ENCODE data around the gene CNNM4. TPM values are rescaled to one million over a fixed set of nuclear protein-coding genes. Genes with fewer than 3 reads are reported as not detected.

CNNM4 gene
- total RNA-seq, 1 donor from 2014 or later = 15.5 TPM

GRCh38 chr2:96757477-96757860 lies 3.2 kb upstream of the CNNM4 start:
- Histone ChIP-seq H3K27me3 (no peaks in the 10 kb centered on the region), H3K79me2 (ENCODE audit: low read depth) (peaks cover 15% of the 10 kb centered on the region), H2AFZ (replicated peaks) (no peak overlapping the region), H3K36me3 (no peaks in the 10 kb centered on the region), H3K4me2 (no peak overlapping the region), H3K4me3 (no peak overlapping the region), H3F3A (ENCODE audit: low read depth) (peaks cover 30% of the 10 kb centered on the region), H3K4me1 (peaks cover 21% of the 10 kb centered on the region), H3K9ac (no peak overlapping the region), H3K27ac (no peak overlapping the region), H4K20me1 (ENCODE audit: low read depth) (no peaks in the 10 kb centered on the region), H3K9me3 (ENCODE audit: low read depth) (no peaks in the 10 kb centered on the region)
- DNase-seq (ENCODE audit: low spot score) = no peak
- no peaks in the 10 kb centered on the region for H3K36me3 Mint-ChIP-seq
- no peak overlapping the region for H3K27ac Mint-ChIP-seq
- H3K9me3 Mint-ChIP-seq = no peaks in the 10 kb centered on the region
- no peak overlapping the region for H3K4me3 Mint-ChIP-seq
- H3K27me3 Mint-ChIP-seq (ENCODE audit: insufficient read depth, low read depth) = peaks cover 2% of the 10 kb centered on the region
- TF ChIP-seq EZH2 (IDR thresholded peaks at IDR 0.05) = no peak
- H3K4me1 Mint-ChIP-seq = peaks cover 29% of the 10 kb centered on the region

DNA sequence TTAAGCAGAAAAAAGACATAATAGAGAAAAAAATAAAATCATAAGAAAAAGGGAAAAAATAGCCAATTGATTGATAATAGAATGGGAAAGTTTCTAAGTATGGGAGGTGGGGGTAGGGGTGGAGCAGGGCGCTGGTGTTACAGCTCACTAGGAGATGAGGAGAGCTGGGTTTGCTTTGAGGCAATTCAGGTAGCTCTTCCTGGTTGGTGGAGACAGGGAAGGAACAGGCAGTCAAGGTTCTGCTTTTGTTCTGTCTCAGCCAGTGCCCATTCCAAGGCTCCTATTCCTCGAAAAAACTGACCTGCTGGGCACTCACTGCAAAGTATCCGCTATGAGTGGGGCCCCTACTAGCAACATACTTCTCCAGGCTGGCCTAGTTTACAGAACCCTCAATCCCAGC lies 1.7 kb upstream of the CNNM4 start:
- no peak for TF ChIP-seq EZH2 (IDR thresholded peaks at IDR 0.05)
- TF ChIP-seq EZH2phosphoT487 (IDR thresholded peaks at IDR 0.05) = no peak
- TF ChIP-seq, protein P1, sequence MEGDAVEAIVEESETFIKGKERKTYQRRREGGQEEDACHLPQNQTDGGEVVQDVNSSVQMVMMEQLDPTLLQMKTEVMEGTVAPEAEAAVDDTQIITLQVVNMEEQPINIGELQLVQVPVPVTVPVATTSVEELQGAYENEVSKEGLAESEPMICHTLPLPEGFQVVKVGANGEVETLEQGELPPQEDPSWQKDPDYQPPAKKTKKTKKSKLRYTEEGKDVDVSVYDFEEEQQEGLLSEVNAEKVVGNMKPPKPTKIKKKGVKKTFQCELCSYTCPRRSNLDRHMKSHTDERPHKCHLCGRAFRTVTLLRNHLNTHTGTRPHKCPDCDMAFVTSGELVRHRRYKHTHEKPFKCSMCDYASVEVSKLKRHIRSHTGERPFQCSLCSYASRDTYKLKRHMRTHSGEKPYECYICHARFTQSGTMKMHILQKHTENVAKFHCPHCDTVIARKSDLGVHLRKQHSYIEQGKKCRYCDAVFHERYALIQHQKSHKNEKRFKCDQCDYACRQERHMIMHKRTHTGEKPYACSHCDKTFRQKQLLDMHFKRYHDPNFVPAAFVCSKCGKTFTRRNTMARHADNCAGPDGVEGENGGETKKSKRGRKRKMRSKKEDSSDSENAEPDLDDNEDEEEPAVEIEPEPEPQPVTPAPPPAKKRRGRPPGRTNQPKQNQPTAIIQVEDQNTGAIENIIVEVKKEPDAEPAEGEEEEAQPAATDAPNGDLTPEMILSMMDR (IDR thresholded peaks at IDR 0.05) = no peak
- H2AFZ ChIP-seq (replicated peaks) = peak overlapping the region; percentile 9
- H3K79me2 ChIP-seq (ENCODE audit: low read depth) = peaks cover 24% of the 10 kb centered on the region
- no peaks in the 10 kb centered on the region for H3K36me3 ChIP-seq
- no peaks in the 10 kb centered on the region for H3K27me3 ChIP-seq
- peaks cover 44% of the 10 kb centered on the region for H3F3A ChIP-seq (ENCODE audit: low read depth)
- no peaks in the 10 kb centered on the region for H3K9me3 ChIP-seq (ENCODE audit: low read depth)
- Mint-ChIP-seq H3K27me3 (ENCODE audit: insufficient read depth, low read depth) (peaks cover 6% of the 10 kb centered on the region), H3K9me3 (no peaks in the 10 kb centered on the region), H3K36me3 (no peaks in the 10 kb centered on the region), H3K4me3 (no peak overlapping the region), H3K4me1 (peaks cover 42% of the 10 kb centered on the region), H3K27ac (no peak overlapping the region)
- H3K27ac ChIP-seq = no peak overlapping the region
- no peak overlapping the region for H3K9ac ChIP-seq
- DNase-seq (ENCODE audit: low spot score) = no peak
- no peak overlapping the region for H3K4me2 ChIP-seq
- no peak overlapping the region for H3K4me3 ChIP-seq
- H4K20me1 ChIP-seq (ENCODE audit: low read depth) = peaks cover 8% of the 10 kb centered on the region
- H3K4me1 ChIP-seq = peaks cover 30% of the 10 kb centered on the region

- Histone ChIP-seq H4K20me1 (ENCODE audit: low read depth) (peaks cover 14% of the 10 kb centered on the region), H3K27ac (no peak overlapping the region), H2AFZ (replicated peaks) (peak overlapping the region; percentile 9), H3K9me3 (ENCODE audit: low read depth) (no peaks in the 10 kb centered on the region), H3K9ac (no peak overlapping the region), H3K4me1 (peaks cover 36% of the 10 kb centered on the region), H3K79me2 (ENCODE audit: low read depth) (peaks cover 29% of the 10 kb centered on the region), H3K36me3 (no peaks in the 10 kb centered on the region), H3F3A (ENCODE audit: low read depth) (peaks cover 50% of the 10 kb centered on the region), H3K27me3 (no peaks in the 10 kb centered on the region), H3K4me3 (no peak overlapping the region), H3K4me2 (no peak overlapping the region)
- peaks cover 6% of the 10 kb centered on the region for H3K27me3 Mint-ChIP-seq (ENCODE audit: insufficient read depth, low read depth)
- no peaks in the 10 kb centered on the region for H3K9me3 Mint-ChIP-seq
- no peaks in the 10 kb centered on the region for H3K36me3 Mint-ChIP-seq
- peak overlapping the region; percentile 85 for H3K4me3 Mint-ChIP-seq
- TF ChIP-seq EZH2phosphoT487 (IDR thresholded peaks at IDR 0.05) (no peak), EZH2 (IDR thresholded peaks at IDR 0.05) (no peak)
- TF ChIP-seq, protein P1 (IDR thresholded peaks at IDR 0.05) = no peak
- no peak overlapping the region for H3K27ac Mint-ChIP-seq
- H3K4me1 Mint-ChIP-seq = peaks cover 48% of the 10 kb centered on the region
- DNase-seq (ENCODE audit: low spot score) = no peak
These were observed 1.2 kb upstream of the CNNM4 start for GRCh38 chr2:96759548-96759947.

GRCh38 chr2:96760986-96761832 lies 507 bp downstream of the CNNM4 start:
- Histone ChIP-seq H3F3A (ENCODE audit: low read depth) (peaks cover 50% of the 10 kb centered on the region), H3K4me1 (peaks cover 37% of the 10 kb centered on the region), H3K27me3 (no peaks in the 10 kb centered on the region), H3K9me3 (ENCODE audit: low read depth) (no peaks in the 10 kb centered on the region), H3K4me3 (peak overlapping the region; percentile 69), H3K4me2 (peak overlapping the region; percentile 83), H3K79me2 (ENCODE audit: low read depth) (peaks cover 44% of the 10 kb centered on the region), H3K9ac (no peak overlapping the region), H2AFZ (replicated peaks) (peak overlapping the region; percentile 36), H3K36me3 (no peaks in the 10 kb centered on the region), H4K20me1 (ENCODE audit: low read depth) (peaks cover 17% of the 10 kb centered on the region), H3K27ac (no peak overlapping the region)
- Mint-ChIP-seq H3K9me3 (no peaks in the 10 kb centered on the region), H3K4me1 (peaks cover 48% of the 10 kb centered on the region), H3K27me3 (ENCODE audit: insufficient read depth, low read depth) (peaks cover 6% of the 10 kb centered on the region), H3K4me3 (peak overlapping the region; percentile 84), H3K36me3 (no peaks in the 10 kb centered on the region), H3K27ac (no peak overlapping the region)
- TF ChIP-seq EZH2 (IDR thresholded peaks at IDR 0.05) = no peak
- TF ChIP-seq, protein P1 (IDR thresholded peaks at IDR 0.05) = peak; percentile 47
- DNase-seq (ENCODE audit: low spot score) = peak; percentile 51
